PC-3 (cell line): ENCODE results near the gene ZBTB48. TPM values are rescaled to one million over a fixed set of nuclear protein-coding genes. Genes with fewer than 3 reads are reported as not detected.
A peak's percentile ranks its signal among the peaks of the same experiment; 100 is the strongest.

ENCODE experiments used
- ATAC-seq: fragments of 200-7000 bp; cut with Tn5 transposase; 2 replicates; pipeline ENCODE4 v1.9.1; 2020; ENCODE audit warnings: mild to moderate bottlenecking, moderate library complexity
- BruUV-seq: library from RNA; stranded (reverse); fragments of 400-500 nt; replicated peaks from 2 replicates; lab custom pipeline; 2021; lab: Mats Ljungman, UMichigan
- CTCF ChIA-PET: fragments of 300-600 bp; sonication (Branson Sonifier 250); formaldehyde crosslinking; loops from one replicate; lab custom pipeline; 2022; ENCODE audit warnings: antibody characterized with exemption; lab: Charles Lee
- POLR2A ChIA-PET: fragments of 300-600 bp; sonication (Branson Sonifier 250); formaldehyde crosslinking; loops from one replicate; lab custom pipeline; 2022; ENCODE audit warnings: antibody characterized with exemption; ENCODE audit not compliant: unreplicated experiment; lab: Charles Lee
- DNase-seq: peaks from one replicate; pipeline ENCODE4 v3.0.0-alpha.2; 2015
- H2AFZ ChIP-seq: fragments of 300-600 bp; sonication (generic); 2 replicates; pipeline ENCODE4 v1.6.0; 2016; ENCODE audit warnings: antibody characterized with exemption, low read length
- H3F3A ChIP-seq: fragments of 300-600 bp; sonication (generic); one replicate; pipeline ENCODE4 v1.6.0; 2017; ENCODE audit warnings: antibody characterized with exemption, low read length, control low read depth, mild to moderate bottlenecking; ENCODE audit not compliant: unreplicated experiment
- H3K27ac ChIP-seq: fragments of 300-600 bp; sonication (generic); 2 replicates; pipeline ENCODE4 v1.5.1; 2016; ENCODE audit warnings: mild to moderate bottlenecking, low read length
- H3K27me3 ChIP-seq: fragments of 300-600 bp; sonication (generic); 2 replicates; pipeline ENCODE4 v1.6.1; 2016; ENCODE audit warnings: low read length, mixed read lengths
- H3K36me3 ChIP-seq: fragments of 300-600 bp; sonication (generic); 2 replicates; pipeline ENCODE4 v1.6.1; 2016; ENCODE audit warnings: low read depth, mixed run types, low read length, mixed read lengths
- H3K4me1 ChIP-seq: fragments of 300-600 bp; sonication (generic); 2 replicates; pipeline ENCODE4 v1.5.1; 2016; ENCODE audit warnings: low read length; ENCODE audit not compliant: insufficient read depth
- H3K4me2 ChIP-seq: fragments of 300-600 bp; sonication (generic); 2 replicates; pipeline ENCODE4 v1.6.0; 2016; ENCODE audit warnings: low read length
- H3K4me3 ChIP-seq: fragments of 300-600 bp; sonication (generic); 2 replicates; pipeline ENCODE4 v1.5.1; 2016; ENCODE audit warnings: mild to moderate bottlenecking, low read length, mixed read lengths
- H3K79me2 ChIP-seq: fragments of 300-600 bp; sonication (generic); 2 replicates; pipeline ENCODE4 v1.6.1; 2017; ENCODE audit warnings: low read length, mixed read lengths
- H3K9ac ChIP-seq: fragments of 300-600 bp; sonication (generic); 2 replicates; pipeline ENCODE4 v1.6.0; 2016; ENCODE audit warnings: mild to moderate bottlenecking, low read length
- H3K9me2 ChIP-seq: fragments of 300-600 bp; sonication (generic); replicated peaks from 2 replicates; pipeline ENCODE4 v1.6.1; 2016; ENCODE audit warnings: mixed run types, low read length, mixed read lengths
- H3K9me3 ChIP-seq: fragments of 300-600 bp; sonication (generic); 2 replicates; pipeline ENCODE4 v1.6.1; 2016; ENCODE audit warnings: low read length, mixed read lengths
- H4K20me1 ChIP-seq: fragments of 300-600 bp; sonication (generic); 2 replicates; pipeline ENCODE4 v1.6.1; 2016; ENCODE audit warnings: low read length, mixed read lengths
- EZH2 ChIP-seq: fragments of 300-600 bp; sonication (generic); IDR thresholded peaks from one replicate; pipeline ENCODE4 v1.6.1; 2017; ENCODE audit warnings: antibody characterized with exemption, mild to moderate bottlenecking, low read length; ENCODE audit not compliant: unreplicated experiment
- EZH2phosphoT487 ChIP-seq: fragments of 300-600 bp; sonication (generic); IDR thresholded peaks from 2 replicates; pipeline ENCODE4 v1.6.1; 2018; ENCODE audit warnings: mild to moderate bottlenecking, antibody characterized with exemption, low read length, borderline replicate concordance
- intact Hi-C: fragments of 100-400 bp; cut with micrococcal nuclease; formaldehyde crosslinking; loops from 2 replicates; pipeline ENCODE4 v1.9.0; 2023
- total RNA-seq: library from RNA; depleted of rRNA; stranded (reverse); fragments of >200 nt; gene quantifications from 2 replicates; pipeline ENCODE4 v1.2.3, GENCODE V29; 2014
- TF ChIP-seq, protein P1 (sequence below): fragments of 300-600 bp; sonication (generic); conservative IDR thresholded peaks from 2 replicates; pipeline ENCODE4 v1.5.1; 2017; ENCODE audit warnings: antibody characterized with exemption, low read depth, mild to moderate bottlenecking, low read length

The ZBTB48 gene
- total RNA-seq, 1 experiment from 2014 or later, result 47.2 TPM

DNA sequence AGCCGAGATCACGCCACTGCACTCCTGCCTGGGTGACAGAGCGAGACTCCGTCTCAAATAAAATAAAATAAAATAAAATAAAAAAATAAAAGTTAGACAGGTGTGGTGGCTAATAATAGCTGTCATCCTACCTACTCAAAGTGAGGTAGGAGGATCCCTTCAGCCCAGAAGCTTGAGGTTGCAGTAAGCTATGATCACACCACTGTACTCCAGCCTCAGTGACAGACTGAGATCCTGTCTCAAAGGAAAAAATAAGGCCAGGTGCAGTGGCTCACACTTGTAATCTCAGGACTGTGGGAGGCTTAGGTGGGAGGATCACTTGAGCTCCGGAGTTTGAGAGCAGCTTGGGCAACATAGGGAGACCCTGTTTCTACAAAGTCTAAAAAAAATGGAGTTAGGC, 43.5 kb upstream of the ZBTB48 start:
- ChIA-PET CTCF (interaction anchor here (0.8 kb wide), 1 partner anchor 18 kb away, joined by 4 read pairs; no protein-coding TSS in a partner anchor), POLR2A (no interaction called here)
- Histone ChIP-seq H3K9me2 (no peaks in the 10 kb centered on the region), H2AFZ (no peak overlapping the region), H3K4me2 (no peak overlapping the region), H3K27me3 (no peaks in the 10 kb centered on the region), H3K9ac (no peak overlapping the region), H3K4me3 (no peak overlapping the region), H3F3A (no peaks in the 10 kb centered on the region), H3K79me2 (0 out of 2 replicates have a peak, but pooled peaks cover 3% of the 10 kb centered on the region), H3K36me3 (peaks cover 53% of the 10 kb centered on the region), H3K9me3 (no peaks in the 10 kb centered on the region), H3K27ac (no peak overlapping the region), H4K20me1 (no peaks in the 10 kb centered on the region), H3K4me1 (no peaks in the 10 kb centered on the region)
- intact Hi-C loops, result no loop called here
- no peak for ATAC-seq
- no peak for TF ChIP-seq EZH2
- TF ChIP-seq EZH2phosphoT487, result no peak
- TF ChIP-seq, protein P1, sequence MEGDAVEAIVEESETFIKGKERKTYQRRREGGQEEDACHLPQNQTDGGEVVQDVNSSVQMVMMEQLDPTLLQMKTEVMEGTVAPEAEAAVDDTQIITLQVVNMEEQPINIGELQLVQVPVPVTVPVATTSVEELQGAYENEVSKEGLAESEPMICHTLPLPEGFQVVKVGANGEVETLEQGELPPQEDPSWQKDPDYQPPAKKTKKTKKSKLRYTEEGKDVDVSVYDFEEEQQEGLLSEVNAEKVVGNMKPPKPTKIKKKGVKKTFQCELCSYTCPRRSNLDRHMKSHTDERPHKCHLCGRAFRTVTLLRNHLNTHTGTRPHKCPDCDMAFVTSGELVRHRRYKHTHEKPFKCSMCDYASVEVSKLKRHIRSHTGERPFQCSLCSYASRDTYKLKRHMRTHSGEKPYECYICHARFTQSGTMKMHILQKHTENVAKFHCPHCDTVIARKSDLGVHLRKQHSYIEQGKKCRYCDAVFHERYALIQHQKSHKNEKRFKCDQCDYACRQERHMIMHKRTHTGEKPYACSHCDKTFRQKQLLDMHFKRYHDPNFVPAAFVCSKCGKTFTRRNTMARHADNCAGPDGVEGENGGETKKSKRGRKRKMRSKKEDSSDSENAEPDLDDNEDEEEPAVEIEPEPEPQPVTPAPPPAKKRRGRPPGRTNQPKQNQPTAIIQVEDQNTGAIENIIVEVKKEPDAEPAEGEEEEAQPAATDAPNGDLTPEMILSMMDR, result no peak
- no TSS peak for BruUV-seq
- no peak for DNase-seq

DNA sequence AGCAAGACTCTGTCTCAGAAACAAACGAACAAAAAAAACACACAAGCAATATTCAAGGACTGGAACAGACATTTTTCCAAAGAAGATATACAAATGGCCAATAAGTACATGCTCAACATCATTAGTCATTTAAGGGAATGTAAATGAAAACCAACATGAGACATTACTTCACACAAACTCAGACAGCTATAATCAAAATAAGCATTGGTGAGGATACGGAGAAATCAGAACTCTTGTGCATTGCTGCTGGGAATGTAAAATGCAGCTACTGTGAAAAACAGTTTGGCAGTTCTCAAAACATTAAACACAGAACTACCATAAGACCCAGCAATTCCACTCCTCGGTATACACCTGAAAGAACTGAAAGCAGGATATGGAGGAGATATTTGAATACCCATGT, 40.8 kb upstream of the ZBTB48 start:
- no peak overlapping the region for H3K4me3 ChIP-seq
- no peaks in the 10 kb centered on the region for H3K9me3 ChIP-seq
- H2AFZ ChIP-seq, result no peak overlapping the region
- H3K4me2 ChIP-seq, result no peak overlapping the region
- TF ChIP-seq EZH2phosphoT487 (no peak), EZH2 (no peak)
- TF ChIP-seq, protein P1, result no peak
- intact Hi-C loops, result no loop called here
- H3K79me2 ChIP-seq, result peaks cover 8% of the 10 kb centered on the region; the same call in 1 of the 2 replicates
- H3K9me2 ChIP-seq, result no peaks in the 10 kb centered on the region
- H3K36me3 ChIP-seq, result peaks cover 41% of the 10 kb centered on the region
- BruUV-seq, result no TSS peak
- H3K27ac ChIP-seq, result no peak overlapping the region
- no peaks in the 10 kb centered on the region for H3K4me1 ChIP-seq
- no peaks in the 10 kb centered on the region for H4K20me1 ChIP-seq
- ATAC-seq, result peak; percentile 22; the same call in 1 of the 2 replicates
- CTCF ChIA-PET, result no interaction called here
- H3K27me3 ChIP-seq, result no peaks in the 10 kb centered on the region
- no peak for DNase-seq
- no peaks in the 10 kb centered on the region for H3F3A ChIP-seq
- no peak overlapping the region for H3K9ac ChIP-seq
- POLR2A ChIA-PET, result interaction anchor here (0.6 kb wide), 1 partner anchor 47 kb away, joined by 3 read pairs; no protein-coding TSS in a partner anchor

GRCh38 chr1:6544831-6545230, 35.0 kb upstream of the ZBTB48 start:
- no TSS peak for BruUV-seq
- POLR2A ChIA-PET, result no interaction called here
- Histone ChIP-seq H3K4me1 (peaks cover 26% of the 10 kb centered on the region), H3K36me3 (peaks cover 72% of the 10 kb centered on the region), H3K9ac (peak overlapping the region; percentile 11), H3K79me2 (peaks cover 26% of the 10 kb centered on the region; the same call in 1 of the 2 replicates), H3K27me3 (no peaks in the 10 kb centered on the region), H4K20me1 (0 out of 2 replicates have a peak, but pooled peaks cover 5% of the 10 kb centered on the region), H3K4me2 (peak overlapping the region; percentile 36), H3F3A (no peaks in the 10 kb centered on the region), H3K9me3 (no peaks in the 10 kb centered on the region), H3K9me2 (no peaks in the 10 kb centered on the region), H2AFZ (no peak overlapping the region), H3K4me3 (no peak overlapping the region), H3K27ac (peak overlapping the region; percentile 76)
- DNase-seq (peak; percentile 78), ATAC-seq (peak; percentile 67)
- TF ChIP-seq, protein P1, result no peak
- no peak for TF ChIP-seq EZH2phosphoT487
- no peak for TF ChIP-seq EZH2
- CTCF ChIA-PET, result no interaction called here
- intact Hi-C loops, result no loop called here
